ENCODE data around the gene MYO18B. TPM values are rescaled to one million over a fixed set of nuclear protein-coding genes. Genes with fewer than 3 reads are reported as not detected.

The MYO18B gene
- total and polyA plus RNA-seq, 2 of the 8 experiments (the other 6 are each of a cell fraction or from before 2014, with no cell fraction given), result 0.62 to 0.78 TPM

- Histone ChIP-seq H3K36me3 (ENCODE audit: control insufficient read depth in 2 of 4, insufficient read depth in 4 of 4, low read length in 3 of 4) (peaks cover 0 to 5% (median 0%) of the 10 kb centered on the region in 4 experiments; a peak in 2 of 8 replicates), H3K4me1 (replicated peaks in 1 of 4; ENCODE audit: control insufficient read depth in 3 of 4, insufficient read depth in 4 of 4, low read length in 3 of 4) (no peaks in the 10 kb centered on the region), H2AK5ac (ENCODE audit: low read depth, low read length) (no peak overlapping the region), H3K4me2 (ENCODE audit: insufficient read depth in 1 of 2, low read depth in 2 of 2, low read length in 2 of 2) (no peak overlapping the region), H2BK20ac (ENCODE audit: low read length) (no peak overlapping the region), H3K23me2 (ENCODE audit: low read depth, low read length) (no peaks in the 10 kb centered on the region), H3K23ac (ENCODE audit: insufficient read length) (no peak overlapping the region), H3K27ac (ENCODE audit: low read depth, low read length) (no peak overlapping the region), H2AFZ (ENCODE audit: low read length) (no peak overlapping the region), H3K4ac (replicated peaks; ENCODE audit: insufficient read length, low read depth, low read length) (no peak overlapping the region), H2BK15ac (ENCODE audit: low read length) (no peak overlapping the region), H3K27me3 (replicated peaks in 1 of 4; ENCODE audit: control insufficient read depth in 3 of 4, extremely low read depth in 1 of 4, insufficient read depth in 3 of 4, low read length in 3 of 4) (no peaks in the 10 kb centered on the region), H4K20me1 (replicated peaks in 1 of 2; ENCODE audit: control insufficient read depth in 1 of 2, insufficient read depth in 2 of 2, low read length in 2 of 2) (peaks cover 0 to 2% of the 10 kb centered on the region in 2 experiments), H3K14ac (ENCODE audit: insufficient read length) (no peak overlapping the region), H3K79me2 (ENCODE audit: control insufficient read depth in 1 of 2, insufficient read depth in 2 of 2, low read length in 2 of 2) (no peaks in the 10 kb centered on the region), H3K9me3 (ENCODE audit: insufficient read depth in 2 of 2, low read depth in 1 of 2, low read length in 1 of 2) (no peaks in the 10 kb centered on the region), H3K79me1 (ENCODE audit: low read depth, low read length) (no peaks in the 10 kb centered on the region), H3K9ac (replicated peaks in 1 of 4; ENCODE audit: extremely low read depth in 1 of 4, low read depth in 3 of 4, low read length in 3 of 4) (no peak overlapping the region), H2BK12ac (ENCODE audit: low read depth, low read length) (no peak overlapping the region), H3K18ac (ENCODE audit: extremely low read depth, low read length) (no peak overlapping the region), H4K5ac (ENCODE audit: insufficient read length, low read depth, low read length) (no peak overlapping the region), H4K91ac (replicated peaks; ENCODE audit: insufficient read length, low read length) (no peak overlapping the region), H3K56ac (replicated peaks; ENCODE audit: insufficient read length, low read depth, low read length) (no peak overlapping the region), H2BK120ac (replicated peaks; ENCODE audit: low read depth, low read length) (no peak overlapping the region), H4K8ac (ENCODE audit: extremely low read depth, insufficient read depth, low read length) (no peak overlapping the region), H3K4me3 (ENCODE audit: extremely low read depth in 1 of 4, insufficient read depth in 2 of 4, low read depth in 3 of 4, low read length in 4 of 4) (no peak overlapping the region), H2BK5ac (ENCODE audit: low read depth, low read length) (no peak overlapping the region)
- ChIA-PET POLR2A (ENCODE audit: partially characterized antibody) (no interaction called here), CTCF (ENCODE audit: partially characterized antibody) (interaction anchor here (0.6 to 1.1 kb wide), 2 partner anchors 9 to 56 kb away, joined by 3 read pairs; no protein-coding TSS in a partner anchor)
- no peak for FAIRE-seq
- no peak for DNase-seq (ENCODE audit: low read depth in 1 of 2, low spot score in 2 of 2)
- WGBS, 2 experiments (ENCODE audit: extremely low coverage in 1 of 2, insufficient coverage in 1 of 2, insufficient read length in 1 of 2, insufficient replicate concordance in 2 of 2, low coverage in 1 of 2, low lambda C conversion rate in 2 of 2, missing lambda C conversion rate in 1 of 2), result 91% methylated on average over 6 of the region's 6 CpGs; no CpG with 5 or more reads in 1 of the 2 experiments
- no peak for TF ChIP-seq KDM1A (IDR thresholded peaks at IDR 0.05; ENCODE audit: borderline replicate concordance, low read length)
- no peak for TF ChIP-seq HDAC6 (IDR thresholded peaks at IDR 0.05; ENCODE audit: low read depth, low read length)
- no peak for TF ChIP-seq NRF1 (IDR thresholded peaks at IDR 0.05; ENCODE audit: low read depth, low read length)
- TF ChIP-seq TBP (IDR thresholded peaks at IDR 0.05; ENCODE audit: low read depth, low read length), result no peak
- no peak for TF ChIP-seq MAFK (IDR thresholded peaks at IDR 0.05; ENCODE audit: low read depth, low read length)
- no peak for TF ChIP-seq E2F6 (IDR thresholded peaks at IDR 0.05)
- TF ChIP-seq ATF2 (IDR thresholded peaks at IDR 0.05; ENCODE audit: low read length), result no peak
- no peak for TF ChIP-seq RBBP5 (IDR thresholded peaks at IDR 0.05; ENCODE audit: borderline replicate concordance, low read depth, low read length)
- no peak for TF ChIP-seq SIN3A (conservative IDR thresholded peaks at IDR 0.05 in 1 of 2, IDR thresholded peaks at IDR 0.05 in 1 of 2; ENCODE audit: low read depth in 1 of 2, low read length in 2 of 2)
- no peak for TF ChIP-seq CHD2 (IDR thresholded peaks at IDR 0.05; ENCODE audit: low read length)
These were observed 30.5 kb upstream of the MYO18B start for GRCh38 chr22:25711491-25711890.
